Endothelial cell of umbilical vein (primary cell): Measurements from ENCODE around the gene HOXD12. TPM values are rescaled to one million over a fixed set of nuclear protein-coding genes. Genes with fewer than 3 reads are reported as not detected.
A peak's percentile ranks its signal among the peaks of the same experiment; 100 is the strongest.

Source experiments
- BruUV-seq: library from RNA; stranded (reverse); fragments of 400-500 nt; replicated peaks from 2 replicates; lab custom pipeline; 2021; lab: Mats Ljungman, UMichigan
- CTCF ChIA-PET: fragments of 300-600, 350-600 bp; sonication (Branson Sonifier 250); formaldehyde crosslinking; loops from one replicate; lab custom pipeline; 2021; ENCODE audit warnings: antibody characterized with exemption, inconsistent platforms; lab: Charles Lee
- POLR2A ChIA-PET: fragments of 300-600, 350-600 bp; sonication (Branson Sonifier 250); formaldehyde crosslinking; loops from one replicate; lab custom pipeline; 2021; ENCODE audit warnings: antibody characterized with exemption, inconsistent platforms; lab: Charles Lee
- DNase-seq: peaks from one replicate; pipeline ENCODE4 v3.0.0-alpha.2; 2011; ENCODE audit warnings: low read depth, low spot score
- FAIRE-seq: peaks from 2 replicates; lab custom pipeline; 2011; peaks lifted over from hg19 to GRCh38; lab: Jason Lieb, UNC
- H2AFZ ChIP-seq: 2 replicates; pipeline ENCODE4 v1.6.0; 2012; ENCODE audit warnings: low read depth, low read length, control low read depth, inconsistent platforms
- H3K27ac ChIP-seq: 2 replicates; pipeline ENCODE4 v1.5.1; 2011; ENCODE audit warnings: low read depth, mild to moderate bottlenecking, control low read depth, low read length, moderate library complexity; ENCODE audit not compliant: insufficient read depth
- H3K27me3 ChIP-seq, 2 experiments: 2 replicates each; pipeline versions ENCODE4 v1.6.0 to v1.6.1; 2011; ENCODE audit warnings: low read length in 2 of 2, mixed read lengths in 1 of 2; ENCODE audit not compliant: control insufficient read depth in 2 of 2, insufficient read depth in 2 of 2
- H3K36me3 ChIP-seq, 2 experiments: 2 replicates in 1 of 2; 3 replicates in 1 of 2; pipeline ENCODE4 v1.5.1; 2011; ENCODE audit warnings: low read length in 2 of 2, mild to moderate bottlenecking in 1 of 2, moderate library complexity in 1 of 2; ENCODE audit not compliant: control insufficient read depth in 2 of 2, insufficient read depth in 2 of 2; ENCODE audit errors: extremely low read depth in 1 of 2
- H3K4me1 ChIP-seq: 3 replicates; pipeline ENCODE4 v1.5.1; 2011; ENCODE audit warnings: mild to moderate bottlenecking, low read length; ENCODE audit not compliant: control insufficient read depth, insufficient read depth; ENCODE audit errors: extremely low read depth
- H3K4me2 ChIP-seq: 2 replicates; pipeline ENCODE4 v1.6.1; 2011; ENCODE audit warnings: low read length, control low read depth, mixed read lengths; ENCODE audit not compliant: insufficient read depth
- H3K4me3 ChIP-seq, 3 experiments: fragments of 200-600 bp in 1 of 3; sonication (generic), shearing (Covaris generic) in 1 of 3; replicated peaks in 1 of 3; 2 replicates each; pipeline ENCODE4 v1.5.1; 2011 to 2016; ENCODE audit warnings: control low read depth in 3 of 3, low read length in 3 of 3, mild to moderate bottlenecking in 2 of 3, inconsistent platforms in 1 of 3, low read depth in 1 of 3, moderate library complexity in 1 of 3; ENCODE audit not compliant: insufficient read depth in 1 of 3
- H3K79me2 ChIP-seq: 2 replicates; pipeline ENCODE4 v1.6.0; 2012; ENCODE audit warnings: low read length, inconsistent platforms; ENCODE audit not compliant: control insufficient read depth, insufficient read depth
- H3K9ac ChIP-seq: replicated peaks from 2 replicates; pipeline ENCODE3; 2011; ENCODE audit warnings: low read length, control low read depth; ENCODE audit not compliant: insufficient read depth; ENCODE audit errors: extremely low read depth
- H3K9me1 ChIP-seq: replicated peaks from 3 replicates; pipeline ENCODE4 v1.6.0; 2011; ENCODE audit warnings: mild to moderate bottlenecking, low read length; ENCODE audit not compliant: control insufficient read depth, insufficient read depth; ENCODE audit errors: extremely low read depth
- H3K9me3 ChIP-seq: replicated peaks from 2 replicates; pipeline ENCODE4 v1.5.1; 2012; ENCODE audit warnings: low read length, inconsistent platforms; ENCODE audit not compliant: control insufficient read depth, insufficient read depth
- H4K20me1 ChIP-seq: replicated peaks from 2 replicates; pipeline ENCODE3; 2011; ENCODE audit warnings: mild to moderate bottlenecking, low read length; ENCODE audit not compliant: control insufficient read depth, insufficient read depth; ENCODE audit errors: extremely low read depth
- EZH2 ChIP-seq: IDR thresholded peaks from 2 replicates; pipeline ENCODE4 v1.6.1; 2012; ENCODE audit warnings: borderline replicate concordance, low read depth, mild to moderate bottlenecking, moderate library complexity, low read length, inconsistent platforms; ENCODE audit not compliant: severe bottlenecking
- FOS ChIP-seq: IDR thresholded peaks from 2 replicates; pipeline ENCODE4 v1.6.1; 2011; ENCODE audit warnings: mild to moderate bottlenecking, low read length, moderate library complexity, borderline replicate concordance; ENCODE audit not compliant: insufficient read depth
- MYC ChIP-seq: IDR thresholded peaks from one replicate; pipeline ENCODE4 v1.6.1; 2011; ENCODE audit warnings: mild to moderate bottlenecking, low read depth, low read length
- POLR2AphosphoS5 ChIP-seq: IDR thresholded peaks from 2 replicates; pipeline ENCODE4 v1.6.1; 2012; ENCODE audit warnings: low read depth, mild to moderate bottlenecking, control low read depth, low read length, moderate library complexity; ENCODE audit not compliant: insufficient read depth
- dilution Hi-C: fragments of 300-500 bp; cut with MboI; formaldehyde crosslinking; loops from one replicate; pipeline ENCODE4 v1.15.0; 2019; ENCODE audit warnings: low sequenced_read_pairs; ENCODE audit not compliant: extremely low pct_ligation_motif_present
- intact Hi-C: fragments of 100-400 bp; cut with micrococcal nuclease; formaldehyde crosslinking; loops from one replicate; pipeline ENCODE4 v1.10.0; 2022
- polyA plus RNA-seq, 4 experiments: library from polyadenylated mRNA; depleted of rRNA in 3 of 4; stranded (reverse) in 3 of 4; unstranded in 1 of 4; fragments of >200 nt; gene quantifications; 2 replicates each; pipeline versions ENCODE4 v1.2.1 to v1.2.3, GENCODE V29; 2011 to 2012; ENCODE audit warnings: missing spikeins in 1 of 4
- total RNA-seq: library from RNA; stranded (reverse); gene quantifications from 2 replicates; pipeline ENCODE4 v1.2.3, GENCODE V29; 2021

The HOXD12 gene
- total and polyA plus RNA-seq, 2 donors (not counting 3 experiments of a cell fraction or from before 2014, with no cell fraction given), result not detected

GRCh38 chr2:176128172-176128981, 28.8 kb downstream of the HOXD12 start:
- BruUV-seq, result no TSS peak
- H2AFZ ChIP-seq, result peak overlapping the region; percentile 85
- H3K4me3 ChIP-seq, result peak overlapping the region; percentile 2 to 56 (median 43)
- H3K79me2 ChIP-seq, result peaks cover 17% of the 10 kb centered on the region
- intact Hi-C loops, result loop anchor here (5.0 kb wide), 2 partner anchors 929 to 1629 kb away; no protein-coding TSS in a partner anchor
- peak overlapping the region; percentile 23 for H3K27ac ChIP-seq
- H3K9me1 ChIP-seq, result no peaks in the 10 kb centered on the region
- H3K9ac ChIP-seq, result peak overlapping the region; percentile 7
- peaks cover 35% of the 10 kb centered on the region for H3K4me1 ChIP-seq
- no peaks in the 10 kb centered on the region for H3K9me3 ChIP-seq
- dilution Hi-C loops, result loop anchor here (25.0 kb wide), 1 partner anchor 509 kb away; no protein-coding TSS in a partner anchor
- ChIA-PET POLR2A (no interaction called here), CTCF (interaction anchor here (0.6 to 10.1 kb wide), 18 partner anchors 8 to 1637 kb away, joined by 3 to 458 read pairs (median 19); no protein-coding TSS in a partner anchor)
- H3K27me3 ChIP-seq, result peaks cover 5% of the 10 kb centered on the region in 2 experiments
- FAIRE-seq, result peak; percentile 74
- DNase-seq, result peak; percentile 53
- H3K4me2 ChIP-seq, result peak overlapping the region; percentile 42
- no peak for TF ChIP-seq MYC
- no peaks in the 10 kb centered on the region for H3K36me3 ChIP-seq
- H4K20me1 ChIP-seq, result no peaks in the 10 kb centered on the region

- DNase-seq, result peak; percentile 81
- peaks cover 18% of the 10 kb centered on the region for H3K79me2 ChIP-seq
- intact Hi-C loops, result loop anchor here (1.0 to 5.0 kb wide), 4 partner anchors 9 to 1628 kb away; no protein-coding TSS in a partner anchor
- H3K9me1 ChIP-seq, result no peaks in the 10 kb centered on the region
- TF ChIP-seq MYC (peak; percentile 22), POLR2AphosphoS5 (peak; percentile 70), FOS (no peak), EZH2 (peak; percentile 24)
- POLR2A ChIA-PET, result no interaction called here
- peak within 1 kb of the TSS; percentile 90 for H3K9ac ChIP-seq
- peaks cover 36% of the 10 kb centered on the region for H3K4me1 ChIP-seq
- peak within 1 kb of the TSS; percentile 85 for H2AFZ ChIP-seq
- BruUV-seq, result no TSS peak
- H3K27ac ChIP-seq, result peak within 1 kb of the TSS; percentile 67
- H4K20me1 ChIP-seq, result no peaks in the 10 kb centered on the region
- peak within 1 kb of the TSS; percentile 43 to 93 (median 88) for H3K4me3 ChIP-seq
- H3K27me3 ChIP-seq, result no peaks in the 10 kb centered on the region
- no peaks in the 10 kb centered on the region for H3K36me3 ChIP-seq
- FAIRE-seq, result peak; percentile 74
- H3K9me3 ChIP-seq, result no peaks in the 10 kb centered on the region
- H3K4me2 ChIP-seq, result peak within 1 kb of the TSS; percentile 99
- CTCF ChIA-PET, result interaction anchor here (1.2 to 10.1 kb wide), 11 partner anchors 10 to 1033 kb away, joined by 4 to 458 read pairs (median 82); no protein-coding TSS in a partner anchor
- dilution Hi-C loops, result loop anchor here (25.0 kb wide), 1 partner anchor 508 kb away; no protein-coding TSS in a partner anchor
Measured at GRCh38 chr2:176128982-176129796, 29.6 kb downstream of the HOXD12 start, which contains the start of gene HOXD8. TSS of gene HOXD8 (plus strand) at chr2:176129705. CDS start at chr2:176130367, 662 bp downstream.
